Chondrocyte (in vitro differentiated cells): Measurements from ENCODE around the gene NOD2. TPM values are rescaled to one million over a fixed set of nuclear protein-coding genes. Genes with fewer than 3 reads are reported as not detected.

Experiments used
- DNase-seq: peaks from one replicate; pipeline ENCODE4 v3.0.0; 2021; ENCODE audit warnings: mixed read lengths, low spot score
- H3K27ac Mint-ChIP-seq: one replicate; pipeline ENCODE4 v1.8.0; 2021; ENCODE audit warnings: mild to moderate bottlenecking, moderate library complexity, mixed read lengths; ENCODE audit not compliant: unreplicated experiment
- H3K27me3 Mint-ChIP-seq: 2 replicates; pipeline ENCODE4 v1.8.0; 2021; ENCODE audit warnings: low read depth, mixed read lengths
- H3K36me3 Mint-ChIP-seq: 2 replicates; pipeline ENCODE4 v1.8.0; 2021; ENCODE audit warnings: low read depth, mixed read lengths
- H3K4me1 Mint-ChIP-seq: 2 replicates; pipeline ENCODE4 v1.8.0; 2021; ENCODE audit warnings: low read depth, mild to moderate bottlenecking, mixed read lengths
- H3K4me3 Mint-ChIP-seq: one replicate; pipeline ENCODE4 v1.8.0; 2021; ENCODE audit warnings: mild to moderate bottlenecking, moderate library complexity, mixed read lengths; ENCODE audit not compliant: unreplicated experiment
- H3K9me3 Mint-ChIP-seq: 2 replicates; pipeline ENCODE4 v1.8.0; 2021; ENCODE audit warnings: low read depth, mixed read lengths
- total RNA-seq: library from RNA; stranded (reverse); gene quantifications from 3 replicates; pipeline ENCODE4 v1.2.1, GENCODE V29; 2021
- TF ChIP-seq, protein P1 (sequence below): fragments of 200-600 bp; sonication (generic); IDR thresholded peaks from 2 replicates; pipeline ENCODE4 v1.5.0; 2021; ENCODE audit warnings: antibody characterized with exemption, mild to moderate bottlenecking, moderate library complexity

Gene NOD2
- total RNA-seq, 1 donor from 2014 or later, result 0.05 TPM

DNA sequence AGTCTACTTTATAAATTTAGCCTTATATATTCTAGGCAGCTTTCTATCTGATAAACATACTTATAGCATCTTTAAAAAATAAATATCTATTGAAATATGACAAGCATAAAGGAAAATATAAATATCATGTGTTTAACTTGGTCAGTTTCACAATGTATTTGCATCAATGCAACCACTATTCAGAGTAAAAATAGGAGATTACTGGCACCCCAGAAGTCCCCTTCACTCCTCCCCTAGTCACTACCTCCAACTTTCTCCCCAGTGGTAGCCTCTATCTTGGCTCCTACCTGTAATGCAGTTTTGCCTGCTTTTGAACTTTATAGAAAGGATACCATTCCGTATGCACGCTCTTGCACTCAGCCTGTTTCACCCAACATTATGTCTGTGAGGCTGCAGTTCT lies 3.2 kb upstream of the NOD2 start:
- Mint-ChIP-seq H3K27me3 (peaks cover 12% of the 10 kb centered on the region), H3K4me3 (no peak overlapping the region), H3K4me1 (peaks cover 12% of the 10 kb centered on the region), H3K9me3 (no peaks in the 10 kb centered on the region), H3K36me3 (no peaks in the 10 kb centered on the region), H3K27ac (no peak overlapping the region)
- TF ChIP-seq, protein P1, sequence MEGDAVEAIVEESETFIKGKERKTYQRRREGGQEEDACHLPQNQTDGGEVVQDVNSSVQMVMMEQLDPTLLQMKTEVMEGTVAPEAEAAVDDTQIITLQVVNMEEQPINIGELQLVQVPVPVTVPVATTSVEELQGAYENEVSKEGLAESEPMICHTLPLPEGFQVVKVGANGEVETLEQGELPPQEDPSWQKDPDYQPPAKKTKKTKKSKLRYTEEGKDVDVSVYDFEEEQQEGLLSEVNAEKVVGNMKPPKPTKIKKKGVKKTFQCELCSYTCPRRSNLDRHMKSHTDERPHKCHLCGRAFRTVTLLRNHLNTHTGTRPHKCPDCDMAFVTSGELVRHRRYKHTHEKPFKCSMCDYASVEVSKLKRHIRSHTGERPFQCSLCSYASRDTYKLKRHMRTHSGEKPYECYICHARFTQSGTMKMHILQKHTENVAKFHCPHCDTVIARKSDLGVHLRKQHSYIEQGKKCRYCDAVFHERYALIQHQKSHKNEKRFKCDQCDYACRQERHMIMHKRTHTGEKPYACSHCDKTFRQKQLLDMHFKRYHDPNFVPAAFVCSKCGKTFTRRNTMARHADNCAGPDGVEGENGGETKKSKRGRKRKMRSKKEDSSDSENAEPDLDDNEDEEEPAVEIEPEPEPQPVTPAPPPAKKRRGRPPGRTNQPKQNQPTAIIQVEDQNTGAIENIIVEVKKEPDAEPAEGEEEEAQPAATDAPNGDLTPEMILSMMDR, result no peak
- DNase-seq, result no peak

GRCh38 chr16:50692644-50692998 lies 785 bp upstream of the NOD2 start:
- TF ChIP-seq, protein P1, result no peak
- Mint-ChIP-seq H3K4me1 (peaks cover 23% of the 10 kb centered on the region), H3K36me3 (no peaks in the 10 kb centered on the region), H3K9me3 (no peaks in the 10 kb centered on the region), H3K4me3 (peak overlapping the region; percentile 27), H3K27ac (no peak overlapping the region), H3K27me3 (peaks cover 10% of the 10 kb centered on the region)
- DNase-seq, result no peak

GRCh38 chr16:50694206-50694605 lies 800 bp downstream of the NOD2 start:
- no peaks in the 10 kb centered on the region for H3K9me3 Mint-ChIP-seq

DNA sequence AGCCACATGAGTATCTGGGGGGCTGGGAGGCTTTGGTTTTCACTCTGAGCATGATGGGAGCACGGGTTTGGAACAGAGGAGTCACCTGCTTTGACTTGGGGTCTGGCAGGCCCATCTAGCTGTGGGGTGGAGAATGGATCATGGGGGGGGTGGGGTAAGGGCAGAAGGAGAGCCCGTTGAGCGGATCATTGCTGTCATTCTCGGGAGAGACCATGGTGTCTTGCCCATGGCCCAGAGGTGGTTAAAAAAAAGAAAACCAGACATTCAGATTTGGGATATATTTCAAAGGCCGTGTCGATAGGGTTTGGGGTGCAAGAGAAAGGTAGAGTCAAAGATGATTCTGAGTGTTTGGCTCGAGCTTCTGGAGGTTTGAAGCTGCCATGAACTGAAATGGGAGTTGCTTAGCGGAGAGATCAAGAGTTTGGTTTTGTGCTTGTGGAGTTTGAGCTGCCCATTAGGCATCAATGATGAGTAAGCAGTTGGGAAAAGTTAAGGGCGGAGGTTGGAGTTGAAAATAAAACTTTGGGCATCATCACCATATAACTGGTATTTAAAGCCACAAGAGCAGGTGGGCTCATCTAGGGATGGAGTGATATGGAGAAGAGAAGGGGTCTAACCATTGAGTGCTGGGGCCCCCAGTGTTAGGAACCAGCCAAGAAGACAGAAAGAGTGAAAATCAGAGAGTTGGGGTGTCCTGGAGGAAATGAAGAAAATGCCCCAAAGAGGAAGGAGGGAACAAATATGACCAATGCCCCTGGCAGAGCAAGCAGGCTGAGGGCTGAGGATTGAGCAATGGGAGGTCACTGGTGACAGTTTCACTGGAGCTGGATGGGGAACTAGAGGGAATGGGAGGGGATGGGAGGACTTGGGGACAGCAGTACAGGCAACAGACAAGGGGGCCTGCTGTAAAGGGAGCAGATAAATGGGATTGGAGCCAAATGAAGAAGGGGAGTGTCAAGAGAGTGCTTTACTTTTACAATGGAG lies 1.9 kb downstream of the NOD2 start:
- Mint-ChIP-seq H3K9me3 (no peaks in the 10 kb centered on the region), H3K36me3 (no peaks in the 10 kb centered on the region), H3K27ac (no peak overlapping the region), H3K27me3 (peaks cover 7% of the 10 kb centered on the region), H3K4me1 (peaks cover 26% of the 10 kb centered on the region), H3K4me3 (no peak overlapping the region)
- DNase-seq, result no peak
- TF ChIP-seq, protein P1, result no peak

More at GRCh38 chr16:50694206-50694605, 800 bp downstream of the NOD2 start:
- TF ChIP-seq, protein P1, result no peak
- no peak for DNase-seq
- no peaks in the 10 kb centered on the region for H3K36me3 Mint-ChIP-seq
- H3K27ac Mint-ChIP-seq, result no peak overlapping the region
- peaks cover 26% of the 10 kb centered on the region for H3K4me1 Mint-ChIP-seq
- peaks cover 10% of the 10 kb centered on the region for H3K27me3 Mint-ChIP-seq
- peak overlapping the region; percentile 50 for H3K4me3 Mint-ChIP-seq

GRCh38 chr16:50696126-50696525 lies 2.7 kb downstream of the NOD2 start:
- peaks cover 7% of the 10 kb centered on the region for H3K27me3 Mint-ChIP-seq
- H3K36me3 Mint-ChIP-seq, result no peaks in the 10 kb centered on the region
- DNase-seq, result no peak
- TF ChIP-seq, protein P1, result no peak
- no peak overlapping the region for H3K4me3 Mint-ChIP-seq
- peaks cover 26% of the 10 kb centered on the region for H3K4me1 Mint-ChIP-seq
- no peaks in the 10 kb centered on the region for H3K9me3 Mint-ChIP-seq
- no peak overlapping the region for H3K27ac Mint-ChIP-seq
